K562 (cell line): ENCODE results near the gene RAPSN. TPM values are rescaled to one million over a fixed set of nuclear protein-coding genes. Genes with fewer than 3 reads are reported as not detected.

Experiments
- ARID1B ChIP-seq: fragments of 450-650 bp; IDR thresholded peaks from 2 replicates; pipeline ENCODE4 v1.6.1; 2016; ENCODE audit warnings: antibody characterized with exemption, mild to moderate bottlenecking, inconsistent platforms
- CBX8 ChIP-seq: fragments of 200-600 bp; sonication (generic); IDR thresholded peaks from 2 replicates; pipeline ENCODE4 v1.6.1; 2012; ENCODE audit warnings: borderline replicate concordance, mixed run types, low read depth, mild to moderate bottlenecking, moderate library complexity, mixed read lengths, low read length, control low read depth, inconsistent platforms; ENCODE audit not compliant: poor library complexity, severe bottlenecking; ENCODE audit errors: extremely low read depth
- E4F1 ChIP-seq: fragments of 250-450 bp; sonication (Bioruptor Pico); IDR thresholded peaks from 2 replicates; pipeline ENCODE4 v1.5.0; 2021; ENCODE audit warnings: mild to moderate bottlenecking, borderline replicate concordance
- EGR1 ChIP-seq: fragments of 450-650 bp; conservative IDR thresholded peaks from 2 replicates; pipeline ENCODE4 v1.6.1; 2017; ENCODE audit warnings: mild to moderate bottlenecking
- ETV6 ChIP-seq, 3 experiments: fragments of 150-350 bp in 1 of 3; sonication (generic) in 1 of 3; formaldehyde crosslinking in 1 of 3; IDR thresholded peaks; 2 replicates each; pipeline versions ENCODE4 v1.6.1 to v1.8.0; 2014 to 2022; ENCODE audit warnings: borderline replicate concordance in 2 of 3, low read depth in 2 of 3, antibody characterized with exemption in 1 of 3, low read length in 1 of 3, mild to moderate bottlenecking in 1 of 3, missing genetic modification reagents in 1 of 3
- HNRNPUL1 ChIP-seq: fragments of 200-400 bp; formaldehyde crosslinking; IDR thresholded peaks from 2 replicates; pipeline ENCODE4 v1.6.1; 2017; ENCODE audit warnings: low read length
- KAT7 ChIP-seq: sonication (generic); formaldehyde crosslinking; IDR thresholded peaks from 2 replicates; pipeline ENCODE4 v1.8.0; 2022; ENCODE audit warnings: missing genetic modification reagents, mild to moderate bottlenecking, borderline replicate concordance
- RBBP5 ChIP-seq: fragments of 200-600 bp; sonication (generic); IDR thresholded peaks from 2 replicates; pipeline ENCODE4 v1.6.1; 2012; ENCODE audit warnings: borderline replicate concordance, mild to moderate bottlenecking, low read length, control low read depth, inconsistent platforms; ENCODE audit not compliant: insufficient read depth, poor library complexity, severe bottlenecking
- RBM34 ChIP-seq: fragments of 200-400 bp; formaldehyde crosslinking; IDR thresholded peaks from 2 replicates; pipeline ENCODE4 v1.6.1; 2018; ENCODE audit warnings: low read length, borderline replicate concordance; ENCODE audit not compliant: insufficient read depth
- SIN3B ChIP-seq: fragments of 450-650 bp; IDR thresholded peaks from 2 replicates; pipeline ENCODE4 v1.6.1; 2017; ENCODE audit warnings: low read depth, mild to moderate bottlenecking, moderate library complexity
- SIX5 ChIP-seq, 2 experiments: IDR thresholded peaks; 2 replicates each; pipeline ENCODE4 v1.6.1; 2011; ENCODE audit warnings: low read length in 2 of 2, borderline replicate concordance in 1 of 2, low read depth in 1 of 2, mild to moderate bottlenecking in 1 of 2, moderate library complexity in 1 of 2; ENCODE audit not compliant: insufficient read depth in 1 of 2
- USF1 ChIP-seq: sonication (generic); formaldehyde crosslinking; IDR thresholded peaks from 2 replicates; pipeline ENCODE4 v1.9.0; 2022; ENCODE audit warnings: mild to moderate bottlenecking, missing genetic modification reagents
- ZBTB8A ChIP-seq: fragments of 450-650 bp; IDR thresholded peaks from 2 replicates; pipeline ENCODE4 v1.6.1; 2018; ENCODE audit warnings: mild to moderate bottlenecking, moderate library complexity; ENCODE audit not compliant: partially characterized antibody
- ZNF57 ChIP-seq: fragments of 450-650 bp; formaldehyde crosslinking; IDR thresholded peaks from 2 replicates; pipeline ENCODE4 v1.4.0; 2020; ENCODE audit warnings: mild to moderate bottlenecking, moderate library complexity
- ZNF75A ChIP-seq: fragments of 450-650 bp; formaldehyde crosslinking; IDR thresholded peaks from 2 replicates; pipeline ENCODE4 v1.4.0; 2020; ENCODE audit warnings: mild to moderate bottlenecking
- polyA plus RNA-seq, 8 experiments: library from polyadenylated mRNA; depleted of rRNA in 4 of 8; stranded (reverse) in 5 of 8; unstranded in 3 of 8; fragments of >200 nt; fragmentation: Nextera tagmentation in 2 of 8; fragmentation: Illumina TruSeq in 1 of 8; extraction: Ambion mirVana in 2 of 8; extraction: Trizol in 1 of 8; gene quantifications; 2 replicates each; pipeline versions ENCODE4 v1.2.1 to v1.2.3, GENCODE V29; 2011 to 2014; ENCODE audit warnings: inconsistent platforms in 1 of 8, missing spikeins in 1 of 8
- total RNA-seq, 7 experiments: library from RNA; depleted of rRNA in 6 of 7; stranded (reverse); fragments of >200 nt in 6 of 7; fragmentation: Illumina TruSeq in 2 of 7; extraction: Trizol in 2 of 7; gene quantifications; 2 replicates each; pipeline versions ENCODE4 v1.2.1 to v1.2.3, GENCODE V29; 2011 to 2021; ENCODE audit warnings: low replicate concordance in 1 of 7
- TF ChIP-seq, protein P1 (sequence below), 2 experiments: fragments of 450-650 bp in 1 of 2; sonication (generic) in 1 of 2; formaldehyde crosslinking; conservative IDR thresholded peaks; 2 replicates each; pipeline versions ENCODE4 v1.4.0 to v1.8.1; 2020 to 2022; ENCODE audit warnings: mild to moderate bottlenecking in 1 of 2, missing genetic modification reagents in 1 of 2
- TF ChIP-seq, protein P2 (sequence below): fragments of 200-800 bp; sonication (Bioruptor generic); IDR thresholded peaks from 2 replicates; pipeline ENCODE4 v1.6.1; 2017; ENCODE audit warnings: missing genetic modification characterization, missing compliant biosample characterization
- TF ChIP-seq, protein P3 (sequence below): IDR thresholded peaks from 2 replicates; pipeline ENCODE4 v1.6.1; 2011; ENCODE audit not compliant: insufficient read length; ENCODE audit errors: extremely low read depth

Gene RAPSN
- total and polyA plus RNA-seq, 9 of the 15 experiments (the other 6 are each of a cell fraction or from before 2014, with no cell fraction given) = 0.06 to 0.11 TPM; not detected in 7

GRCh38 chr11:47426062-47426956 lies 22.6 kb downstream of the RAPSN start, which contains the start of gene PSMC3 (continued):
- no peak for TF ChIP-seq CBX8
- TF ChIP-seq, protein P1, sequence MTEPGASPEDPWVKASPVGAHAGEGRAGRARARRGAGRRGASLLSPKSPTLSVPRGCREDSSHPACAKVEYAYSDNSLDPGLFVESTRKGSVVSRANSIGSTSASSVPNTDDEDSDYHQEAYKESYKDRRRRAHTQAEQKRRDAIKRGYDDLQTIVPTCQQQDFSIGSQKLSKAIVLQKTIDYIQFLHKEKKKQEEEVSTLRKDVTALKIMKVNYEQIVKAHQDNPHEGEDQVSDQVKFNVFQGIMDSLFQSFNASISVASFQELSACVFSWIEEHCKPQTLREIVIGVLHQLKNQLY (CRISPR knock-in tag; conservative IDR thresholded peaks at IDR 0.05) = 0 out of 4 replicates have a peak, but pooled peaks of 1 of the 2 experiments have one; percentile 29
- TF ChIP-seq RBBP5 = peak; percentile 96
- no peak for TF ChIP-seq KAT7
- TF ChIP-seq ZBTB8A = no peak
- TF ChIP-seq USF1 (CRISPR knock-in tag) = no peak
- TF ChIP-seq ZNF75A (CRISPR knock-in tag) = no peak
- TF ChIP-seq, protein P2, sequence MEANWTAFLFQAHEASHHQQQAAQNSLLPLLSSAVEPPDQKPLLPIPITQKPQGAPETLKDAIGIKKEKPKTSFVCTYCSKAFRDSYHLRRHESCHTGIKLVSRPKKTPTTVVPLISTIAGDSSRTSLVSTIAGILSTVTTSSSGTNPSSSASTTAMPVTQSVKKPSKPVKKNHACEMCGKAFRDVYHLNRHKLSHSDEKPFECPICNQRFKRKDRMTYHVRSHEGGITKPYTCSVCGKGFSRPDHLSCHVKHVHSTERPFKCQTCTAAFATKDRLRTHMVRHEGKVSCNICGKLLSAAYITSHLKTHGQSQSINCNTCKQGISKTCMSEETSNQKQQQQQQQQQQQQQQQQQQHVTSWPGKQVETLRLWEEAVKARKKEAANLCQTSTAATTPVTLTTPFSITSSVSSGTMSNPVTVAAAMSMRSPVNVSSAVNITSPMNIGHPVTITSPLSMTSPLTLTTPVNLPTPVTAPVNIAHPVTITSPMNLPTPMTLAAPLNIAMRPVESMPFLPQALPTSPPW = peak; percentile 96
- no peak for TF ChIP-seq E4F1 (CRISPR knock-in tag)
- TF ChIP-seq, protein P3, sequence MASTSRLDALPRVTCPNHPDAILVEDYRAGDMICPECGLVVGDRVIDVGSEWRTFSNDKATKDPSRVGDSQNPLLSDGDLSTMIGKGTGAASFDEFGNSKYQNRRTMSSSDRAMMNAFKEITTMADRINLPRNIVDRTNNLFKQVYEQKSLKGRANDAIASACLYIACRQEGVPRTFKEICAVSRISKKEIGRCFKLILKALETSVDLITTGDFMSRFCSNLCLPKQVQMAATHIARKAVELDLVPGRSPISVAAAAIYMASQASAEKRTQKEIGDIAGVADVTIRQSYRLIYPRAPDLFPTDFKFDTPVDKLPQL = no peak
- peak; percentile 94 for TF ChIP-seq SIN3B
- peak; percentile 59 for TF ChIP-seq ARID1B
- TF ChIP-seq HNRNPUL1 = no peak
- peak; percentile 68 to 70; a peak in 3 of 4 replicates for TF ChIP-seq SIX5 (IDR thresholded peaks at IDR 0.05; ENCODE audit: borderline replicate concordance in 1 of 2, insufficient read depth in 1 of 2, low read depth in 1 of 2, low read length in 2 of 2)
- no peak for TF ChIP-seq ETV6 (IDR thresholded peaks at IDR 0.05; ENCODE audit: borderline replicate concordance in 1 of 2, low read depth in 2 of 2, low read length in 1 of 2)
- no peak for TF ChIP-seq ETV6 (CRISPR knock-in tag; IDR thresholded peaks at IDR 0.05; ENCODE audit: borderline replicate concordance)
- TF ChIP-seq RBM34 = no peak
- peak; percentile 90 for TF ChIP-seq EGR1
- 0 out of 2 replicates have a peak, but pooled peaks have one; percentile 48 for TF ChIP-seq ZNF57 (CRISPR knock-in tag)
